H9 (cell line): ENCODE data around the gene FAM222B. TPM values are rescaled to one million over a fixed set of nuclear protein-coding genes. Genes with fewer than 3 reads are reported as not detected.

Experiments
- DNase-seq: peaks from one replicate; pipeline ENCODE4 v3.0.0-alpha.2; 2017
- H2AFZ ChIP-seq: one replicate; pipeline ENCODE4 v1.6.1; 2013; ENCODE audit warnings: mild to moderate bottlenecking, low read length, control low read depth, moderate library complexity
- H2AK5ac ChIP-seq: 2 replicates; pipeline ENCODE4 v1.6.1; 2013; ENCODE audit warnings: low read length, control low read depth, mixed read lengths; ENCODE audit not compliant: insufficient read length
- H2BK120ac ChIP-seq: one replicate; pipeline ENCODE4 v1.6.1; 2013; ENCODE audit warnings: low read depth, mild to moderate bottlenecking, low read length, control low read depth, inconsistent platforms; ENCODE audit not compliant: poor library complexity, severe bottlenecking
- H2BK12ac ChIP-seq: 2 replicates; pipeline ENCODE4 v1.6.1; 2013; ENCODE audit warnings: low read length, control low read depth, mixed read lengths, low read depth; ENCODE audit not compliant: insufficient read length
- H2BK15ac ChIP-seq: 2 replicates; pipeline ENCODE4 v1.6.1; 2013; ENCODE audit warnings: low read depth, low read length, control low read depth
- H2BK20ac ChIP-seq: one replicate; pipeline ENCODE4 v1.6.1; 2013; ENCODE audit warnings: low read depth, mild to moderate bottlenecking, low read length, control low read depth, inconsistent platforms; ENCODE audit not compliant: poor library complexity, severe bottlenecking
- H2BK5ac ChIP-seq: 2 replicates; pipeline ENCODE4 v1.6.1; 2013; ENCODE audit warnings: low read length, control low read depth, mixed read lengths; ENCODE audit not compliant: insufficient read length
- H3K14ac ChIP-seq: 2 replicates; pipeline ENCODE4 v1.6.1; 2013; ENCODE audit warnings: low read length, control low read depth; ENCODE audit not compliant: insufficient read depth
- H3K18ac ChIP-seq: 2 replicates; pipeline ENCODE4 v1.6.1; 2013; ENCODE audit warnings: low read depth, mild to moderate bottlenecking, mixed read lengths, low read length, control low read depth; ENCODE audit not compliant: insufficient read length
- H3K23ac ChIP-seq: 2 replicates; pipeline ENCODE4 v1.6.1; 2013; ENCODE audit warnings: low read length, control low read depth, mixed read lengths, low read depth; ENCODE audit not compliant: insufficient read length
- H3K23me2 ChIP-seq: 2 replicates; pipeline ENCODE4 v1.6.1; 2013; ENCODE audit warnings: low read depth, mild to moderate bottlenecking, mixed read lengths, low read length, control low read depth; ENCODE audit not compliant: insufficient read length, poor library complexity, severe bottlenecking
- H3K27ac ChIP-seq: 2 replicates; pipeline ENCODE4 v1.5.1; 2013; ENCODE audit warnings: low read length, control low read depth, mixed read lengths, low read depth; ENCODE audit not compliant: insufficient read length
- H3K27me3 ChIP-seq: 2 replicates; pipeline ENCODE4 v1.6.1; 2013; ENCODE audit warnings: low read length, control low read depth, inconsistent platforms; ENCODE audit not compliant: insufficient read depth
- H3K4ac ChIP-seq: 2 replicates; pipeline ENCODE4 v1.6.1; 2013; ENCODE audit warnings: low read depth, mild to moderate bottlenecking, control low read depth, inconsistent platforms, low read length, moderate library complexity
- H3K4me1 ChIP-seq: 2 replicates; pipeline ENCODE4 v1.6.1; 2013; ENCODE audit warnings: low read length, control low read depth, inconsistent platforms; ENCODE audit not compliant: insufficient read depth
- H3K4me2 ChIP-seq: 2 replicates; pipeline ENCODE4 v1.6.1; 2013; ENCODE audit warnings: low read length, control low read depth, mixed read lengths; ENCODE audit not compliant: insufficient read length, insufficient read depth
- H3K56ac ChIP-seq: 2 replicates; pipeline ENCODE4 v1.6.1; 2013; ENCODE audit warnings: low read depth, mild to moderate bottlenecking, mixed read lengths, low read length, control low read depth; ENCODE audit not compliant: insufficient read length
- H3K79me1 ChIP-seq: 2 replicates; pipeline ENCODE4 v1.6.1; 2013; ENCODE audit warnings: low read depth, mild to moderate bottlenecking, moderate library complexity, low read length, control low read depth, inconsistent platforms; ENCODE audit not compliant: insufficient read depth, poor library complexity, severe bottlenecking
- H3K79me2 ChIP-seq: 2 replicates; pipeline ENCODE4 v1.6.1; 2013; ENCODE audit warnings: low read length, control low read depth, inconsistent platforms; ENCODE audit not compliant: insufficient read depth
- H3K9ac ChIP-seq: 2 replicates; pipeline ENCODE4 v1.6.1; 2013; ENCODE audit warnings: low read length, control low read depth, mixed read lengths; ENCODE audit not compliant: insufficient read length; ENCODE audit errors: extremely low read depth
- H3K9me3 ChIP-seq: one replicate; pipeline ENCODE4 v1.6.1; 2013; ENCODE audit warnings: low read depth, low read length, inconsistent platforms; ENCODE audit not compliant: control insufficient read depth
- H3T11ph ChIP-seq: one replicate; pipeline ENCODE4 v1.6.1; 2013; ENCODE audit warnings: mild to moderate bottlenecking, low read length, control low read depth, inconsistent platforms
- H4K20me1 ChIP-seq: one replicate; pipeline ENCODE4 v1.6.1; 2013; ENCODE audit not compliant: control insufficient read depth, insufficient read length, insufficient read depth
- H4K5ac ChIP-seq: 2 replicates; pipeline ENCODE4 v1.6.1; 2013; ENCODE audit warnings: low read depth, mild to moderate bottlenecking, mixed read lengths, low read length, control low read depth; ENCODE audit not compliant: insufficient read length
- H4K8ac ChIP-seq: replicated peaks from 2 replicates; pipeline ENCODE4 v1.6.1; 2013; ENCODE audit warnings: low read length, control low read depth, mixed read lengths, low read depth; ENCODE audit not compliant: insufficient read length
- H4K91ac ChIP-seq: 2 replicates; pipeline ENCODE4 v1.6.1; 2013; ENCODE audit warnings: low read depth, mild to moderate bottlenecking, moderate library complexity, mixed read lengths, low read length, control low read depth; ENCODE audit not compliant: insufficient read length
- H3K27ac Mint-ChIP-seq, 3 experiments: 2 replicates in 2 of 3; 3 replicates in 1 of 3; pipeline ENCODE4 v1.8.0; 2020 to 2021; ENCODE audit warnings: mixed read lengths in 3 of 3, mild to moderate bottlenecking in 1 of 3, moderate library complexity in 1 of 3
- H3K27me3 Mint-ChIP-seq: 2 replicates; pipeline ENCODE4 v1.8.0; 2021; ENCODE audit warnings: low read depth, mild to moderate bottlenecking, moderate library complexity, mixed read lengths
- H3K36me3 Mint-ChIP-seq, 3 experiments: 2 replicates in 2 of 3; 3 replicates in 1 of 3; pipeline ENCODE4 v1.8.0; 2020 to 2021; ENCODE audit warnings: low read depth in 3 of 3, mixed read lengths in 3 of 3; ENCODE audit not compliant: insufficient read depth in 1 of 3
- H3K4me1 Mint-ChIP-seq, 2 experiments: 2 replicates each; pipeline ENCODE4 v1.8.0; 2020; ENCODE audit warnings: mixed read lengths in 2 of 2
- H3K4me3 Mint-ChIP-seq, 2 experiments: 2 replicates in 1 of 2; 3 replicates in 1 of 2; pipeline ENCODE4 v1.8.0; 2020 to 2021; ENCODE audit warnings: mild to moderate bottlenecking in 2 of 2, mixed read lengths in 2 of 2, moderate library complexity in 1 of 2
- H3K9me3 Mint-ChIP-seq, 2 experiments: 2 replicates in 1 of 2; 3 replicates in 1 of 2; pipeline ENCODE4 v1.8.0; 2020; ENCODE audit warnings: mild to moderate bottlenecking in 2 of 2, mixed read lengths in 2 of 2, moderate library complexity in 1 of 2
- WGBS: extraction: QIAGEN DNeasy Blood & Tissue Kit; methylation state at CpG from one replicate; pipeline ENCODE4 v1.1.7; 2013; ENCODE audit warnings: missing lambda C conversion rate, low lambda C conversion rate, mixed read lengths; ENCODE audit not compliant: insufficient read length; ENCODE audit errors: extremely low coverage; 5-methylcytosine and 5-hydroxymethylcytosine counted together
- total RNA-seq: library from RNA; stranded (reverse); gene quantifications from 2 replicates; pipeline ENCODE4 v1.2.1, GENCODE V29; 2021
- TF ChIP-seq, protein P1 (sequence below): fragments of 200-600 bp; sonication (generic); conservative IDR thresholded peaks from 3 replicates; pipeline ENCODE4 v1.8.0; 2021; ENCODE audit warnings: antibody characterized with exemption, mild to moderate bottlenecking

The FAM222B gene
- total RNA-seq, 1 experiment from 2014 or later = 76.1 TPM

DNA sequence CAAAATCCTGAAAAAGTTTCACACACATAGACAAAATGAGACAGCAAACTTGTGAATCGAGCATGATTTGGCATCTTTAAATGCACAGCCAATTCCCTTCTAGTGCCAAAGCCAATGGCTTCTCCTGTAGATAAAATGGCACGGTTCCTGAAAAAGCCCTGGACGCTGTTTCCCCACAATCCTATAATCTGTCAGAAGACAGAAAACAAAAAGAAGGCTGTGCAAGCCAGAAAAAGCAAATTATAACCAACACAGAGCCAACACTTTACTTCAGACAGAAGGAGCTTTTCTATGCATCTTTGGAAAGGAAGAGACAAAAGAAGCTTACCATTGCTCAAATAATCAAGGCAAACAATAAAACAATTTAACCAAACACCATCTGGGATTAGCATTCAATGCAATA is 23.8 kb downstream of the FAM222B start:
- peaks cover 4% of the 10 kb centered on the region for H3K79me1 ChIP-seq
- Mint-ChIP-seq H3K27me3 (no peaks in the 10 kb centered on the region), H3K9me3 (no peaks in the 10 kb centered on the region), H3K4me1 (peaks cover 12 to 20% of the 10 kb centered on the region in 2 experiments), H3K4me3 (no peak overlapping the region), H3K36me3 (peaks cover 0 to 5% (median 0%) of the 10 kb centered on the region in 3 experiments; a peak in 2 of 7 replicates), H3K27ac (peak overlapping the region in 2 of 3 experiments; percentile 4 to 80; a peak in 2 of 7 replicates)
- H4K8ac ChIP-seq = no peak overlapping the region
- no peak overlapping the region for H4K5ac ChIP-seq
- H3K9me3 ChIP-seq = no peaks in the 10 kb centered on the region
- no peak overlapping the region for H3K14ac ChIP-seq
- no peak for DNase-seq
- no peaks in the 10 kb centered on the region for H3K23me2 ChIP-seq
- peaks cover 8% of the 10 kb centered on the region; the same call in 1 of the 2 replicates for H3K79me2 ChIP-seq
- H2BK5ac ChIP-seq = no peak overlapping the region
- H3K9ac ChIP-seq = no peak overlapping the region
- H2AK5ac ChIP-seq = no peak overlapping the region
- no peaks in the 10 kb centered on the region for H3K27me3 ChIP-seq
- H3K4me2 ChIP-seq = no peak overlapping the region
- no peak overlapping the region for H2BK12ac ChIP-seq
- no peak overlapping the region for H3K23ac ChIP-seq
- no peak overlapping the region for H3K18ac ChIP-seq
- no peak overlapping the region for H2BK120ac ChIP-seq
- H3K4ac ChIP-seq = no peak overlapping the region
- H4K20me1 ChIP-seq = no peaks in the 10 kb centered on the region
- TF ChIP-seq, protein P1, sequence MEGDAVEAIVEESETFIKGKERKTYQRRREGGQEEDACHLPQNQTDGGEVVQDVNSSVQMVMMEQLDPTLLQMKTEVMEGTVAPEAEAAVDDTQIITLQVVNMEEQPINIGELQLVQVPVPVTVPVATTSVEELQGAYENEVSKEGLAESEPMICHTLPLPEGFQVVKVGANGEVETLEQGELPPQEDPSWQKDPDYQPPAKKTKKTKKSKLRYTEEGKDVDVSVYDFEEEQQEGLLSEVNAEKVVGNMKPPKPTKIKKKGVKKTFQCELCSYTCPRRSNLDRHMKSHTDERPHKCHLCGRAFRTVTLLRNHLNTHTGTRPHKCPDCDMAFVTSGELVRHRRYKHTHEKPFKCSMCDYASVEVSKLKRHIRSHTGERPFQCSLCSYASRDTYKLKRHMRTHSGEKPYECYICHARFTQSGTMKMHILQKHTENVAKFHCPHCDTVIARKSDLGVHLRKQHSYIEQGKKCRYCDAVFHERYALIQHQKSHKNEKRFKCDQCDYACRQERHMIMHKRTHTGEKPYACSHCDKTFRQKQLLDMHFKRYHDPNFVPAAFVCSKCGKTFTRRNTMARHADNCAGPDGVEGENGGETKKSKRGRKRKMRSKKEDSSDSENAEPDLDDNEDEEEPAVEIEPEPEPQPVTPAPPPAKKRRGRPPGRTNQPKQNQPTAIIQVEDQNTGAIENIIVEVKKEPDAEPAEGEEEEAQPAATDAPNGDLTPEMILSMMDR = no peak
- no peak overlapping the region for H3K27ac ChIP-seq
- no CpG with 5 or more reads among the region's 3 CpGs for WGBS
- no peak overlapping the region for H2AFZ ChIP-seq
- no peak overlapping the region for H2BK20ac ChIP-seq
- H4K91ac ChIP-seq = no peak overlapping the region
- H3K4me1 ChIP-seq = no peaks in the 10 kb centered on the region; the same call in 1 of the 2 replicates
- no peak overlapping the region for H3T11ph ChIP-seq
- no peak overlapping the region for H3K56ac ChIP-seq
- H2BK15ac ChIP-seq = no peak overlapping the region
